OCI-M1 (cell line): ENCODE data around the gene RUFY1.
A peak's percentile ranks its signal among the peaks of the same experiment; 100 is the strongest.
"Not testable (repeated sequence)": the region's sequence is repeated elsewhere in the genome, so short reads cannot be mapped to it uniquely, and the experiment has no call there.

Experiments
- DNase-seq: peaks from one replicate; lab custom pipeline; 2025; lab: John Stamatoyannopoulos, UW

The RUFY1 gene

DNA sequence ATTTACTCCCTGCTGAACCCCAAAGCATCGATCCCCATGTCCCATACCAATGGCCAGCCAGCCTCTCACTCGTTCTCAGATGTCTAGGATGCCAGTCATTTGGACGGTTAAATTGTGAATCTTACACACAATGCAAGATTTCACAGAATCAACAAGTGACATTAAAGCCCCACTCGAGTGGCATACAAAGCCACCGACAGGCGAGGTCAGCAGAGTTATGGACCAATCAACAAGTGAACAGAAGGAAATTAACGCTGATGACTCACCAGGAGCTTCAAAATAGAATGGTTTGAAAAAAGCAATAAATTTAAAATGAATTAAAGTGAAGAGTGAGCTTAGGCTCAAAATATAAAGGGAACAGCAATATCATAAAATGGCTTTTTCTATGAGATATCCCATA lies 8.2 kb upstream of the RUFY1 start:
- no peak for DNase-seq

DNA sequence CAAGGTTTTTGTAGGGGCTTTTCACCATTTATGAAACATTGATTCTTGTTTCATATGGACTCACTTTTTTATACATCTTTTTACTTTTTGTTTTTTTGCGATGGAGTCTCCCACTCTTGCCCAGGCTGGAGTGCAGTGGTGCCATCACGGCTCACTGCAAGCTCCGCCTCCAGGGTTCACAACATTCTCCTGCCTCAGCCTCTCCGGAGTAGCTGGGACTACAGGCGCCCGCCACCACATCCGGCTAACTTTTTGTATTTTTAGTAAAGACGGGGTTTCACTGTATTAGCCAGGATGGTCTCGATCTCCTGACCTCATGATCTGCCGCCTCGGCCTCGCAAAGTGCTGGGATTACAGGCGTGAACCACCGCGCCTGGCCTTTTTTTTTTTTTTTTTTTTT lies 7.1 kb upstream of the RUFY1 start:
- DNase-seq = not testable (repeated sequence)

GRCh38 chr5:179553006-179553405 lies 2.7 kb downstream of the RUFY1 start:
- DNase-seq = no peak

DNA sequence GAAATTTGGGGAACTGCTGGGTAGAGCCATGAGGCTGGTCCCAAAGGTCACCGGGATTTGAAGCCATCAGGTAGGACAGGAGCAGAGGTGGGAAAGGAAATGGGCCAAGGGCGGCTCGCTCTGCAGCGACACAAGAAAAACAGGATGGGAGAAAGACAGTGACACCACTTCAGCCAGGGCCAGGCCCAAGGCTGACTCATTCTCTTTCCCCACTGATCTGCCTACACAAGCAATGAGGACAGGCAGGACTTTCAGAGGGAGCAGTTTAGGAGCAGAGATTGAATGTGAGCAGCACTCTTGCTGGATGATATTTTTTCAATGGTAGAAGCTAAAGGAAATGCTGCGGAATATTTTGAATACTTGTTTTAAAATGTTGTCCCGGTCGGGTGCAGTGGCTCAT lies 3.5 kb downstream of the RUFY1 start:
- DNase-seq = no peak

- no peak for DNase-seq
Measured at GRCh38 chr5:179554981-179555380, 4.6 kb downstream of the RUFY1 start.

DNA sequence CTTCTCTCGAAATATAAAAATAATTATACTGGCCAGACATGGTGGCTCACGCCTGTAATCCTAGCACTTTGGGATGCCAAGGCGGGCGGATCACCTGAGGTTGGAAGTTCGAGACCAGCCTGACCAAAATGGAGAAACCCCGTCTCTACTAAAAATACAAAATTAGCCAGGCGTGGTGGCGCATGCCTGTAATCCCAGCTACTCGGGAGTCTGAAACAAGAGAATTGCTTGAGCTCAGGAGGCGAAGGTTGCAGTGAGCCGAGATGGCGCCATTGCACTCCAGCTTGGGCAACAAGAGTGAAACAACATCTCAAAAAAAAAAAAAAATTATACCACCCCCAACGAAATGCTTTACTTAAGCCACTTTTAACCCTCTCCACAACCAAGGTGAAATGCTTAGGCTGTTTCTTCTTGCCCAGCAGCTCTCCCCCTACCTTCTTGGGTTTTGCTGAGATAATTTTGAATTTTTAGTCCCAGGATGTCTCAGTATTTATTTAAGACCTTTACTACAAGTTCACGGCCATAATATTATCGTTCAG lies 8.0 kb downstream of the RUFY1 start:
- DNase-seq = not testable (repeated sequence)

- DNase-seq = no peak
Measured at GRCh38 chr5:179558932-179559283, 8.6 kb downstream of the RUFY1 start.

DNA sequence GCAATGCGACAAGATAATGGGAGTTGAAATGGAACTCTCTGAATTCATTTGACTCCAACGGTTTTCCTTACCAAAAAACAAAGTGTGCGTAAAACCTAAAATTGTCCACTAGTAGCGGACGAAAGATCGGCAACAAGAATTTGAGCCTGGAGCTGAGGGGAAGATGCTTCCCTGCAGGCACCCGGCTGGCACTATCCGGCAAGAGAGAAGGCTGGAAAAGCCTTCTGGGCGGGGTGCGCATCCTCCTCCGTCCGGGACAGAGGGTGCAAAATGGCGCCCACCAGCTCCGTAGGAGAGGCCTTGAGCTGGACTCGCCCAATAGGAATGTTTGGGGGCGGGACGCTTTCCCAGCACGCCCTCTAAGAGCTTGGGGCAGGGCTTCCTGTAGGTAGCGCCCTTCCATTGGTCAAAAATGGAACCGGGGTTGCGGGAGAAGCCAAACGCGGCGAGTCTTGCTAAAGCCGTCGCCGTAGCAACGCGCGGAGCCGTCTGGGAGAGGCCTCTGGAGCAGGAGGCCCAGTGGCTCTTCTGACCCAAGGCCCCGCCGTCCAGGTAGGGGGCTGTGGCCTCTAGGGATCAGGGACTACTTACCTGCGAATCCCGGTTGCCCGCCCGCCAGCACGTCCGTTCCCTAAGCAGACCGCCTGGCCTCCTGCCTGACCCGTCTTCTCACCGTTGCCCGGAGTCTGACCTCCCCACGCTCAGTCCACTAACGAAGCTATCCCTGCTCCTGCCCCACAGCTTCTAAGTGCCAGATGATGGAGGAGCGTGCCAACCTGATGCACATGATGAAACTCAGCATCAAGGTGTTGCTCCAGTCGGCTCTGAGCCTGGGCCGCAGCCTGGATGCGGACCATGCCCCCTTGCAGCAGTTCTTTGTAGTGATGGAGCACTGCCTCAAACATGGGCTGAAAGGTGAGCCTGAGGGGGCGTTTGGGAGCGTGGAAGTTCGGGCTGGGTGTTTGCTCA lies 9.2 kb downstream of the RUFY1 start:
- peak; percentile 91 for DNase-seq

- DNase-seq = no peak
Measured at GRCh38 chr5:179564526-179564925, 14.2 kb downstream of the RUFY1 start.

DNA sequence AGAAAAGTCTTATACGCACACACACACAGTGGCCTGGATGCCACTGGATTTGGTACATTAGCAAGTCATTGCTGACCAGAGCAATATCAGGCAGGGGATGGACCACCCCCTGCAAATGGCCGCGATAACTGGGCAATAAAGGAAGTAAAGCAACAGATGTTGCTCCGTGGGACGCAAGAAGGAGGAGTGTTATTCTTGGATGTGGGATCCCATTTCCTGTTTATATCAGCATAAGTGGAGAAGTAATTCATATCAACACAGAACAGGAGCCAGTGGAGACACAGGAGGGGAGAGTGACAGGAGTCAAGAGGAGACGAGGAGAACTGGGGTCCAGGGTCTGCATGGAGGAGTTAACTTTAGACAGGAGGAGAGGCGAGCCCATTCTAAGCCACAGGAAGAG lies 18.4 kb downstream of the RUFY1 start:
- peak; percentile 87 for DNase-seq

DNA sequence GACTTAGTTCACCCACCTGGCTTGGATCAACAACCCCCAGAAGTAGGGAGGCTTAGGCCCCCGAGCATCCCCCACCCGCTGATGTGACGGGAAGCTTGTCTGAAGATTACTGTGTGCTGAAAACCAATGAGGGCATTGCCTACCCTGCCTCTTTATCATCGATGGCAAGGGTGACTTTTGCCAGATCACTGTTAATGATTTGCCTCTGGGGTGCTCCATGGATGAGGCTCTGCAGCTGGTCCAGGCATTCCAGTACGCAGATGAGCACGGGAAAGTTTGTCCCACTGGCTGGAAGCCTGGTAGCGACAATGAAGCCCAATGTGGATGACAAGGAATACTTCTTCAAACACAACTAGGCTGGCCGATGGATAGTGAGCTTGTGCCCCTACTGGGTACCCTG lies 22.0 kb downstream of the RUFY1 start:
- DNase-seq = no peak

DNA sequence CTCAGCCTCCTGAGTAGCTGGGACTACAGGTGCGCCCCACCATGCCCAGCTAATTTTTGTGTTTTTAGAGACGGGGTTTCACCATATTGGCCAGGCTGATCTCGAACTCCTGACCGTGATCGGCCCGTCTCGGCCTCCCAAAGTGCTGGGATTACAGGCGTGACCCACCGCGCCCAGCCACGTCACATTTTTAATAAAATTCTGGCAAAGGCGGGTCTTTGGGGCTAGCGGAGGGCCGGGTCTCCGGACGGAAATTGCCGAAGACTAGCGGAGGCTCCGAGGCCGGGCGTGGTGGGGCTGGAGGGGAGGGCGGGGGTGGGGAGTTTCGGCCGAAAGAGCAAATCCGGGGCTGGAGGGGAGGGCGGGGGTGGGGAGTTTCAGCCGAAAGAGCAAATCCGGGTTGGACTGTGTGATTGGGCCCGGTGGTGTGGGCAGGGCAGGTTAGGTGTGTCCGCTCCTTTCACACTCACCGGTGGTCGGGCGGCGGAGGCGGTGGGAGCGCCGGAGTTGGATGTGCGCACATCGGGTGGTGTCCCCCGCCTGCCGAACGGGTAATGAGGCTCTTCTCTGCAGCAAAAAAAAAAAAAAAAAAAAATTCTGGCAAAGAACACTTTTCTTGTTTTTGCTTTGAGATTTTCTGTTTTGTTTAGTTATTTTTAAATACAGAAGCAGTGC lies 27.1 kb downstream of the RUFY1 start:
- DNase-seq = no peak

GRCh38 chr5:179585941-179586401 lies 35.6 kb downstream of the RUFY1 start:
- peak; percentile 69 for DNase-seq

GRCh38 chr5:179588166-179588565 lies 37.8 kb downstream of the RUFY1 start:
- DNase-seq = no peak

GRCh38 chr5:179595916-179596315 lies 45.6 kb downstream of the RUFY1 start:
- DNase-seq = no peak

DNA sequence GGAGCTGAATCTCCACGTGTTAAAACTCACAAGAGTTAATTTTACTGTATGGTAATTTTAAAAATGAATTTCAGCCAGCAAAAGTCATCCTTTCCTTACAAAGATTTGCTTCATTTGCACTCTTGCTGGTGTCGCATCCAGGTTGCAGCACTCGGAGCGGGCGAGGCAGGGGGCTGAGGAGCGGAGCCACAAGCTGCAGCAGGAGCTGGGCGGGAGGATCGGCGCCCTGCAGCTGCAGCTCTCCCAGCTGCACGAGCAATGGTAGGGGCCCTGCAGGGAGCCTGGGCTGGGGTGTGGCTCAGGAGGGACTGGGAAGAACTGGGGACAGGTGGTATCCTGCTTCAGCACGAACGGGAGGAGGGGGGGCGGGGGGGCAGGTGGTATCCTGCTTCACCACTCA lies 46.1 kb downstream of the RUFY1 start:
- DNase-seq = no peak

DNA sequence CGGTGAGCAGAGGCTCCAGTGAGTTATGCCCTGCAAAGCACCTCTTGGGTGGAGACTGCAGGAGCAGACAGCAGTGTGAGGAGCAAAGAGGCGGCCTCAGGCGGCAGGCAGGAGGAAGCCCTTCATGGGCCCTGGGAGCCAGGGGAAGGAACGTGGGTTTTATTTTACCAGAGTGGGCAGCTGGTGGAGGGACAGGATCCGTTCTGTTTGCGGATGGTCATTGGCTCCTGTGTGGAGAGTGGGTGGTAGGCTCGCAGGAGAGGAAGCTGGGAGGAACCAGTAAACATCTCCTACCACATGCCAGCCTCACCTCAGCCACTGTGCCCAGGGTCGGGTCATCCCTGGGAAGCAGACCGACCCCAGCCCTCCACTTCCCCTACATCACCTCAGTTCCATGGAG lies 48.7 kb downstream of the RUFY1 start:
- DNase-seq = no peak

DNA sequence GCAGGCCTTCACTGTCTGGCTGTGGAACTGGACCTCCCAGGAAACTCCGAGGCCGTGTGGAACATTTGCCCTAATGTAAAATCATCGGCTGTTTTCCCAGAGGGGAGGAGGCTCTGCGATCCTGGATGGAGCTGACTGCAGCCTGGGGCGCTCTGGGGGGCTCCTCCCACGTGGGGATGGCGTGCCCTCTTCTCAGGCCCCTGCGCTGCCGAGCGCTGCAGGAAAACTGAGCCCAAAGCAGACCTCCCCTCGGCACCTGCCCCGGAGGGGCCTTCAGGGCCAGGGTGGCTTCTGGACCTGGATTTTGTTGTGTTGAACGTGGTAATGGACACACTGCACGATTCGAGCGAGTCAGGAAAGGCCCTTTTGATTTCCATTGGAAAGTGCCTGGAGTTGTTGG lies 49.2 kb downstream of the RUFY1 start:
- no peak for DNase-seq

DNA sequence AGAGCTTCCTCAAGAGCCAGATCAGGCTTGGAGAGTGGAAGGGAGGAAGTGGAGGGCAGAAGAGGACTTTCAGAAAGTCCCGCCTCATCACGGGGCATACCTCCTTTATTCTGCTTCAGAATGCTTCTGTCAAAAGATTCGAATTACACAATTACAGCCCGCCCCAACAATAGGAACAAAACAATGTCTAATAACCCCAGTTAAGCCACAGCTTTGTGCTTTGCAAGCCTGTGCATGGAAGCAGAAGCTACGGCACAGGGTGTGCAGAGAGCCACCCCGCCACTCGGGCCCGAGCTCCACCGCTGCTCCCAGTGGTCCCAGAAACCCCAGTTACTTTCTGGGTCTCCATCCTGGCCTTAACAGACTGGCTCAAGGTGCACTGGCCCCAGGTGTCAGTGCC lies 49.6 kb downstream of the RUFY1 start:
- DNase-seq = no peak

DNA sequence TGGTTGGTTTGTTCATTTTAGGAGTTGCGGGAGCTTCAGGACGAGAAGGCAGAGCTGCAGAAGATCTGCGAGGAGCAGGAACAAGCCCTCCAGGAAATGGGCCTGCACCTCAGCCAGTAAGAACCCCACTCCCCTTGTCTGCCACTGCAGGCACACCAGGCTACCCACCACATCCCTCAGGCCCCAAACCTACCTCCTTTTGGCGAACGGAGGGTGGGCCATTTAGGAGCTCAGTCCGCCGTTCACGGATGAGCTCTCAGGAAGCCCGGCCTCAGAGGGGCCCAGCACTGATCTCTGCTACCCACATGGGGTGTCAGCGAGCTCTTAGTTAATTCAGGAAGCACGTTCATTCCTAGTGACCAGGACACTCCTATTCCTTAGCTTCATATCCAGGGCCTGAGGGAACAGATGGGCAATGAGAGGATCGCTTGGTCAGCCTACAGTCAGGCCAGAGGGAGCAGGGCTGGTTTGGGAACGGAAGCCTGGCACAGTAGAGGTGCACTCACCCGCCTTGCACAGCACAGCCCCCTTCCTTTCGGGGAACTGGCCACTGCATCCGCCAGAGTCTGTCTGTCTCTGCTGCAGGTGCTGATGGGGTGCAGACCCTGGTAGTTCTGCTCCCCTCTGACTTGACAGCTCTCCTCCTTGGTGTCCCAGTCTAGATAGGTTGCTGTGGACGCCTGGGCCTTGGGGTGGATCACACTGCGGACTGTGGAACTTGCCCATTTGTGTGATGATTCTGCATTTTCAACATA lies 51.7 kb downstream of the RUFY1 start:
- no peak for DNase-seq

- DNase-seq = no peak
Measured at GRCh38 chr5:179603308-179603707, 53.0 kb downstream of the RUFY1 start.
